OCI-LY1 (cell line): ENCODE measurements around the gene SRR.

ENCODE experiments used
- H2AFZ ChIP-seq: fragments of 200-600 bp; sonication (generic), shearing (Covaris generic); 2 replicates; pipeline ENCODE4 v1.6.0; 2014; ENCODE audit warnings: antibody characterized with exemption, mild to moderate bottlenecking, low read length
- H3F3A ChIP-seq: fragments of 200-600 bp; sonication (generic), shearing (Covaris generic); 2 replicates; pipeline ENCODE4 v1.6.0; 2014; ENCODE audit warnings: mild to moderate bottlenecking, antibody characterized with exemption, low read length, moderate library complexity; ENCODE audit not compliant: insufficient read depth
- H3K27ac ChIP-seq: fragments of 200-600 bp; sonication (generic); 2 replicates; pipeline ENCODE4 v1.5.1; 2014; ENCODE audit warnings: low read length, mixed run types, mild to moderate bottlenecking, low read depth; ENCODE audit not compliant: poor library complexity, severe bottlenecking
- H3K27me3 ChIP-seq: fragments of 200-600 bp; sonication (generic); 2 replicates; pipeline ENCODE4 v1.6.0; 2014; ENCODE audit warnings: antibody characterized with exemption, mild to moderate bottlenecking, low read length, moderate library complexity; ENCODE audit not compliant: insufficient read depth
- H3K36me3 ChIP-seq: fragments of 200-600 bp; sonication (generic); 2 replicates; pipeline ENCODE4 v1.6.1; 2014; ENCODE audit warnings: mild to moderate bottlenecking, antibody characterized with exemption, low read length, moderate library complexity, mixed read lengths; ENCODE audit not compliant: insufficient read depth
- H3K4me1 ChIP-seq: fragments of 200-600 bp; sonication (generic); 2 replicates; pipeline ENCODE4 v1.5.1; 2014; ENCODE audit warnings: mild to moderate bottlenecking, low read length, moderate library complexity; ENCODE audit not compliant: insufficient read depth, severe bottlenecking
- H3K4me2 ChIP-seq: fragments of 200-600 bp; sonication (generic), shearing (Covaris generic); 2 replicates; pipeline ENCODE4 v1.6.1; 2014; ENCODE audit warnings: low read length
- H3K4me3 ChIP-seq: fragments of 200-600 bp; sonication (generic); 2 replicates; pipeline ENCODE4 v1.5.1; 2014; ENCODE audit warnings: low read length, low read depth, mild to moderate bottlenecking, mixed read lengths; ENCODE audit not compliant: poor library complexity, severe bottlenecking
- H3K79me2 ChIP-seq: fragments of 200-600 bp; shearing (Covaris generic); 2 replicates; pipeline ENCODE4 v1.6.1; 2016; ENCODE audit warnings: mixed run types, low read length, mixed read lengths; ENCODE audit not compliant: insufficient read depth
- H3K9ac ChIP-seq: fragments of 200-600 bp; sonication (generic), shearing (Covaris generic); 2 replicates; pipeline ENCODE4 v1.6.1; 2014; ENCODE audit warnings: mild to moderate bottlenecking, low read length, mixed read lengths
- H3K9me2 ChIP-seq: fragments of 200-600 bp; sonication (generic), shearing (Covaris generic); 2 replicates; pipeline ENCODE4 v1.6.1; 2014; ENCODE audit warnings: low read depth, mild to moderate bottlenecking, low read length, mixed read lengths
- H3K9me3 ChIP-seq: fragments of 200-600 bp; shearing (Covaris generic); 2 replicates; pipeline ENCODE4 v1.6.1; 2014; ENCODE audit warnings: low read length, mixed read lengths
- H4K20me1 ChIP-seq: fragments of 200-600 bp; sonication (generic), shearing (Covaris generic); 2 replicates; pipeline ENCODE4 v1.6.0; 2016; ENCODE audit warnings: mild to moderate bottlenecking, low read length; ENCODE audit not compliant: insufficient read depth
- EZH2 ChIP-seq: fragments of 200-600 bp; sonication (generic), shearing (Covaris generic); IDR thresholded peaks from 2 replicates; pipeline ENCODE4 v1.8.0; 2017; ENCODE audit warnings: borderline replicate concordance, mixed run types, mild to moderate bottlenecking, antibody characterized with exemption, low read length, moderate library complexity, mixed read lengths
- TF ChIP-seq, protein P1 (sequence below): fragments of 200-600 bp; sonication (generic), shearing (Covaris generic); IDR thresholded peaks from 2 replicates; pipeline ENCODE4 v1.5.1; 2017; ENCODE audit warnings: mild to moderate bottlenecking, antibody characterized with exemption, low read length, moderate library complexity, mixed read lengths

Gene SRR

DNA sequence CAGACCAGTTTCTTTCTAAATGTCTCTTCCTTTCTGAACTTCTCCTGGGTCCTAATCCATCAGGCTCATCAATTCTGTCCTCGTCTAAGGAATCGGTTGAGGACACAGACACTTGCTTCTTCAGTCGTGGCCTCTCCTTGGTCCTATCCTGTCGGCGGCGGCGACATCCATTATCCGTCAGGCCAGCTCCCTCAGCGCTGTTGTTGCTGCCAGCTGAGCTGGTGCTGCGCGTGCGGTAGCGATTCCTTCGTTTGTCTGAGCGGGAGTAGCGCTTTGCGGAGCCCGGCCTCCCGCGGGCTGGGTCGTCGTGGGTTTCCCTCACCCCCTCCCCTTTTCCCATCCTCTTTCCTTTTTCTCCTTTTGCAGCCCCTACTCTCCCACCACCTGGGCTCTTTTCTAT is 4.0 kb upstream of the SRR start:
- H2AFZ ChIP-seq: no peak overlapping the region
- peaks cover 51% of the 10 kb centered on the region for H3K36me3 ChIP-seq
- no peaks in the 10 kb centered on the region for H3K9me2 ChIP-seq
- H3K79me2 ChIP-seq: 0 out of 2 replicates have a peak, but pooled peaks cover 7% of the 10 kb centered on the region
- no peaks in the 10 kb centered on the region for H3F3A ChIP-seq
- no peak overlapping the region for H3K9ac ChIP-seq
- H3K4me2 ChIP-seq: no peak overlapping the region
- no peak overlapping the region for H3K4me3 ChIP-seq
- H3K9me3 ChIP-seq: no peaks in the 10 kb centered on the region
- TF ChIP-seq EZH2: no peak
- TF ChIP-seq, protein P1, sequence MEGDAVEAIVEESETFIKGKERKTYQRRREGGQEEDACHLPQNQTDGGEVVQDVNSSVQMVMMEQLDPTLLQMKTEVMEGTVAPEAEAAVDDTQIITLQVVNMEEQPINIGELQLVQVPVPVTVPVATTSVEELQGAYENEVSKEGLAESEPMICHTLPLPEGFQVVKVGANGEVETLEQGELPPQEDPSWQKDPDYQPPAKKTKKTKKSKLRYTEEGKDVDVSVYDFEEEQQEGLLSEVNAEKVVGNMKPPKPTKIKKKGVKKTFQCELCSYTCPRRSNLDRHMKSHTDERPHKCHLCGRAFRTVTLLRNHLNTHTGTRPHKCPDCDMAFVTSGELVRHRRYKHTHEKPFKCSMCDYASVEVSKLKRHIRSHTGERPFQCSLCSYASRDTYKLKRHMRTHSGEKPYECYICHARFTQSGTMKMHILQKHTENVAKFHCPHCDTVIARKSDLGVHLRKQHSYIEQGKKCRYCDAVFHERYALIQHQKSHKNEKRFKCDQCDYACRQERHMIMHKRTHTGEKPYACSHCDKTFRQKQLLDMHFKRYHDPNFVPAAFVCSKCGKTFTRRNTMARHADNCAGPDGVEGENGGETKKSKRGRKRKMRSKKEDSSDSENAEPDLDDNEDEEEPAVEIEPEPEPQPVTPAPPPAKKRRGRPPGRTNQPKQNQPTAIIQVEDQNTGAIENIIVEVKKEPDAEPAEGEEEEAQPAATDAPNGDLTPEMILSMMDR: no peak
- H3K27me3 ChIP-seq: no peaks in the 10 kb centered on the region
- peaks cover 17% of the 10 kb centered on the region for H3K4me1 ChIP-seq
- H3K27ac ChIP-seq: no peak overlapping the region
- H4K20me1 ChIP-seq: no peaks in the 10 kb centered on the region

DNA sequence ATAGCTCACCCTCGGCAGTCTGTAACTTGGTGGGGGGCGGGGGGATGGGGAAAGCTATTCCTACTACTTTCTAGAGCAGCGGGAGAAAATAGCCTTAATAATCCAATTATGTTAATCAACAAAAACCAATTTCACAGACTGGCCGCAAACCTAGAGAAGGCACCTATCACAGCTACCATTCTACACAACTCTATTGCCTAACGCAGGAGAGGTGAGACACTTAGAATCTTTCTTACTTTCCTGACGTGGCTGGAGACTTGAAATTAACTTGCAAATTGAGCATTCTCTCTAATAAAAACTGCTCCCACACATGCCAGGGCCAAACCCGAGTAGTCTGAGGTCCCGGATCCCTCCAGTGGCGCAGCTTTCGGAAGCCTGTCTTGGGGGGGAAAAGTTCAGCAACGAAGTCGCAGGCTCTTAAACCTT is 959 bp upstream of the SRR start:
- Histone ChIP-seq H3K9me3 (no peaks in the 10 kb centered on the region), H3K36me3 (peaks cover 24% of the 10 kb centered on the region), H3K9ac (peak overlapping the region; percentile 90), H4K20me1 (no peaks in the 10 kb centered on the region), H3K9me2 (no peaks in the 10 kb centered on the region), H3K27me3 (no peaks in the 10 kb centered on the region), H3K4me3 (peak overlapping the region; percentile 86), H3K4me1 (peaks cover 18% of the 10 kb centered on the region), H2AFZ (no peak overlapping the region), H3K4me2 (peak overlapping the region; percentile 88), H3K79me2 (0 out of 2 replicates have a peak, but pooled peaks cover 7% of the 10 kb centered on the region), H3K27ac (no peak overlapping the region), H3F3A (no peaks in the 10 kb centered on the region)
- no peak for TF ChIP-seq EZH2
- TF ChIP-seq, protein P1: no peak

DNA sequence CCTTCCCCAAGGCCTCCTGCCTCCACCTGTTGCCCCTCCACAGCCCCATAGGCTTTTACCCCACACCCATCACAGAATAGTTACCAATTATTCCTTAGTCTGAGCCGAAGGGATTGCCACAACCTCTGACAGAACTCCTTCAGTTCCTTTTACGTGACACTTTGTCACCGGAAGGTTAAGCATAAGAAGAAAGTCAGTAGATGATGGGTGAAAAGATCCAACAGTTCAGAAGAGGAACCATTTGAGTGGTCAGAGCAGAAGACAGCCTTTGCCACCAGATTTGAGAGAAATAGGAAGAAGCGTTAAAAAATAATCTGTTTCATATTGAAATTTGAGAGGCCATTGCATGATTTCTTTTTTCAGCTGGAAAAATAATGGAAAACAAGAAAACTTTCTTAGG is 1.2 kb downstream of the SRR start:
- Histone ChIP-seq H3K9ac (peak overlapping the region; percentile 34; the same call in 1 of the 2 replicates), H3K36me3 (peaks cover 7% of the 10 kb centered on the region; the same call in 1 of the 2 replicates), H3K4me2 (peak overlapping the region; percentile 68; the same call in 1 of the 2 replicates), H3K27ac (no peak overlapping the region), H3F3A (no peaks in the 10 kb centered on the region), H2AFZ (no peak overlapping the region), H3K79me2 (0 out of 2 replicates have a peak, but pooled peaks cover 7% of the 10 kb centered on the region), H3K9me2 (no peaks in the 10 kb centered on the region), H3K4me1 (peaks cover 18% of the 10 kb centered on the region), H3K9me3 (no peaks in the 10 kb centered on the region), H3K27me3 (no peaks in the 10 kb centered on the region), H3K4me3 (peak overlapping the region; percentile 86), H4K20me1 (no peaks in the 10 kb centered on the region)
- TF ChIP-seq, protein P1: no peak
- no peak for TF ChIP-seq EZH2
